ENCODE measurements around the gene KLHL1. TPM values are rescaled to one million over a fixed set of nuclear protein-coding genes. Genes with fewer than 3 reads are reported as not detected.

The KLHL1 gene
- total RNA-seq, 4 donors from 2014 or later = not detected

- TF ChIP-seq CTCF (IDR thresholded peaks at IDR 0.05 in 4 of 5, conservative IDR thresholded peaks at IDR 0.05 in 1 of 5) (no peak), POLR2A (IDR thresholded peaks at IDR 0.05) (no peak)
- H3K9me3 ChIP-seq = no peaks in the 10 kb centered on the region
- no peaks in the 10 kb centered on the region for H3K36me3 ChIP-seq
- H3K4me1 ChIP-seq = no peaks in the 10 kb centered on the region
- intact Hi-C loops (cut with DNase I; ENCODE audit: low total_unique reads) (no loop called here), in situ Hi-C loops (cut with MboI; ENCODE audit: low sequenced_read_pairs in 4 of 4) (no loop called here)
- DNase-seq (no peak), ATAC-seq (no peak)
- no peak overlapping the region for H3K27ac ChIP-seq
- no peak overlapping the region for H3K4me3 ChIP-seq
- H3K27me3 ChIP-seq = no peaks in the 10 kb centered on the region
Observed at GRCh38 chr13:69951412-69951811, 156.8 kb downstream of the KLHL1 start.

GRCh38 chr13:69950160-69950559 lies 158.1 kb downstream of the KLHL1 start:
- H3K9me3 ChIP-seq = no peaks in the 10 kb centered on the region
- no peak for TF ChIP-seq CTCF (IDR thresholded peaks at IDR 0.05 in 4 of 5, conservative IDR thresholded peaks at IDR 0.05 in 1 of 5)
- no peak for TF ChIP-seq POLR2A (IDR thresholded peaks at IDR 0.05)
- H3K4me1 ChIP-seq = no peaks in the 10 kb centered on the region
- DNase-seq (no peak), ATAC-seq (no peak)
- H3K36me3 ChIP-seq = no peaks in the 10 kb centered on the region
- no peak overlapping the region for H3K27ac ChIP-seq
- intact Hi-C loops (cut with DNase I; ENCODE audit: low total_unique reads) = no loop called here
- no peak overlapping the region for H3K4me3 ChIP-seq
- in situ Hi-C loops (cut with MboI; ENCODE audit: low sequenced_read_pairs in 4 of 4) = no loop called here
- no peaks in the 10 kb centered on the region for H3K27me3 ChIP-seq

- ATAC-seq = no peak
- Histone ChIP-seq H3K4me3 (no peak overlapping the region), H3K27ac (no peak overlapping the region), H3K4me1 (no peaks in the 10 kb centered on the region), H3K9me3 (no peaks in the 10 kb centered on the region), H3K27me3 (no peaks in the 10 kb centered on the region), H3K36me3 (no peaks in the 10 kb centered on the region)
- intact Hi-C loops (cut with DNase I; ENCODE audit: low total_unique reads) = no loop called here
- no peak for DNase-seq
- TF ChIP-seq CTCF (IDR thresholded peaks at IDR 0.05 in 4 of 5, conservative IDR thresholded peaks at IDR 0.05 in 1 of 5) = no peak
- TF ChIP-seq POLR2A (IDR thresholded peaks at IDR 0.05) = no peak
- in situ Hi-C loops (cut with MboI; ENCODE audit: low sequenced_read_pairs in 4 of 4) = no loop called here
Observed at GRCh38 chr13:69948016-69948415, 160.2 kb downstream of the KLHL1 start.

GRCh38 chr13:69947582-69947981 lies 160.7 kb downstream of the KLHL1 start:
- H3K27me3 ChIP-seq = no peaks in the 10 kb centered on the region
- DNase-seq (no peak), ATAC-seq (no peak)
- no peaks in the 10 kb centered on the region for H3K36me3 ChIP-seq
- H3K9me3 ChIP-seq = no peaks in the 10 kb centered on the region
- H3K4me3 ChIP-seq = no peak overlapping the region
- in situ Hi-C loops (cut with MboI; ENCODE audit: low sequenced_read_pairs in 4 of 4) = no loop called here
- no peaks in the 10 kb centered on the region for H3K4me1 ChIP-seq
- intact Hi-C loops (cut with DNase I; ENCODE audit: low total_unique reads) = no loop called here
- TF ChIP-seq CTCF (IDR thresholded peaks at IDR 0.05 in 4 of 5, conservative IDR thresholded peaks at IDR 0.05 in 1 of 5) = no peak
- H3K27ac ChIP-seq = no peak overlapping the region

- TF ChIP-seq POLR2A (IDR thresholded peaks at IDR 0.05) (no peak), CTCF (IDR thresholded peaks at IDR 0.05 in 4 of 5, conservative IDR thresholded peaks at IDR 0.05 in 1 of 5) (no peak)
- ATAC-seq (no peak), DNase-seq (no peak)
- intact Hi-C loops (cut with DNase I; ENCODE audit: low total_unique reads) = no loop called here
- Histone ChIP-seq H3K4me1 (no peaks in the 10 kb centered on the region), H3K4me3 (no peak overlapping the region), H3K36me3 (no peaks in the 10 kb centered on the region), H3K9me3 (no peaks in the 10 kb centered on the region), H3K27ac (no peak overlapping the region), H3K27me3 (no peaks in the 10 kb centered on the region)
- in situ Hi-C loops (cut with MboI; ENCODE audit: low sequenced_read_pairs in 4 of 4) = no loop called here
Observed at GRCh38 chr13:69946511-69946910, 161.7 kb downstream of the KLHL1 start.
